GM12878 (cell line): Measurements from ENCODE around the gene TMSB4X. TPM values are rescaled to one million over a fixed set of nuclear protein-coding genes. Genes with fewer than 3 reads are reported as not detected.
A peak's percentile ranks its signal among the peaks of the same experiment; 100 is the strongest.

ENCODE experiments used
- ASH2L ChIP-seq: fragments of 300-600, 200-600 bp; sonication (generic); IDR thresholded peaks from 2 replicates; pipeline ENCODE4 v1.6.1; 2017; ENCODE audit warnings: low read depth, mild to moderate bottlenecking, borderline replicate concordance
- CBX5 ChIP-seq: sonication (generic); IDR thresholded peaks from 2 replicates; pipeline ENCODE4 v1.6.1; 2016; ENCODE audit warnings: low read depth, moderate library complexity, mild to moderate bottlenecking, inconsistent platforms
- FOS ChIP-seq: IDR thresholded peaks from 3 replicates; pipeline ENCODE4 v1.6.1; 2011; ENCODE audit warnings: borderline replicate concordance; ENCODE audit not compliant: insufficient read length; ENCODE audit errors: extremely low read depth
- FOXM1 ChIP-seq: IDR thresholded peaks from 2 replicates; pipeline ENCODE4 v1.6.1; 2012; ENCODE audit warnings: low read depth, mild to moderate bottlenecking, inconsistent platforms, low read length, moderate library complexity
- HDAC2 ChIP-seq: fragments of 200-600 bp; sonication (generic); IDR thresholded peaks from 2 replicates; pipeline ENCODE4 v1.6.1; 2017
- IKZF2 ChIP-seq, 2 experiments: fragments of 450-650 bp; IDR thresholded peaks; 2 replicates each; pipeline ENCODE4 v1.6.1; 2017; ENCODE audit warnings: mild to moderate bottlenecking in 2 of 2, moderate library complexity in 2 of 2
- NBN ChIP-seq: fragments of 450-650 bp; IDR thresholded peaks from 2 replicates; pipeline ENCODE4 v1.6.1; 2016
- PML ChIP-seq: IDR thresholded peaks from 2 replicates; pipeline ENCODE4 v1.6.1; 2012; ENCODE audit warnings: low read length, inconsistent platforms
- RUNX3 ChIP-seq: IDR thresholded peaks from 2 replicates; pipeline ENCODE4 v1.6.1; 2012; ENCODE audit warnings: low read length, inconsistent platforms
- SMAD1 ChIP-seq: fragments of 450-650 bp; IDR thresholded peaks from 2 replicates; pipeline ENCODE4 v1.6.1; 2018; ENCODE audit warnings: mild to moderate bottlenecking, low read depth; ENCODE audit not compliant: partially characterized antibody
- YY1 ChIP-seq: IDR thresholded peaks from 2 replicates; pipeline ENCODE4 v1.6.1; 2011; ENCODE audit warnings: low read depth, mild to moderate bottlenecking, low read length
- ZNF207 ChIP-seq: fragments of 450-650 bp; IDR thresholded peaks from 2 replicates; pipeline ENCODE4 v1.6.1; 2014; ENCODE audit warnings: antibody characterized with exemption, mild to moderate bottlenecking, borderline replicate concordance
- ZNF24 ChIP-seq: fragments of 450-650 bp; IDR thresholded peaks from 2 replicates; pipeline ENCODE4 v1.6.1; 2017; ENCODE audit warnings: antibody characterized with exemption, mild to moderate bottlenecking
- ZSCAN29 ChIP-seq: fragments of 450-650 bp; IDR thresholded peaks from 2 replicates; pipeline ENCODE4 v1.6.1; 2017; ENCODE audit warnings: mild to moderate bottlenecking, moderate library complexity
- polyA plus RNA-seq, 11 experiments: library from polyadenylated mRNA; depleted of rRNA in 4 of 11; unstranded in 6 of 11; stranded (reverse) in 5 of 11; fragments of >200 nt; fragmentation: Nextera tagmentation in 4 of 11; fragmentation: Illumina TruSeq in 1 of 11; extraction: Ambion mirVana in 4 of 11; extraction: Trizol in 1 of 11; gene quantifications; 1 replicate in 1 of 11; 2 replicates in 10 of 11; pipeline versions ENCODE4 v1.2.1 to v1.2.3, GENCODE V29; 2011 to 2016; ENCODE audit warnings: inconsistent platforms in 2 of 11, missing spikeins in 2 of 11, low read depth in 1 of 11
- total RNA-seq, 4 experiments: library from RNA; depleted of rRNA in 3 of 4; stranded (reverse); fragments of >200 nt in 3 of 4; fragmentation: Illumina TruSeq in 1 of 4; extraction: Trizol in 1 of 4; gene quantifications; 2 replicates each; pipeline versions ENCODE4 v1.2.1 to v1.2.3, GENCODE V29; 2013 to 2021
- TF ChIP-seq, protein P1 (sequence below): fragments of 450-650 bp; IDR thresholded peaks from 2 replicates; pipeline ENCODE4 v1.6.1; 2018; ENCODE audit warnings: borderline replicate concordance, mild to moderate bottlenecking; ENCODE audit not compliant: partially characterized antibody
- TF ChIP-seq, protein P2 (sequence below): IDR thresholded peaks from 2 replicates; pipeline ENCODE4 v1.6.1; 2012; ENCODE audit warnings: low read depth, low read length, improper control_type of control experiment
- TF ChIP-seq, protein P3 (sequence below): fragments of 450-650 bp; IDR thresholded peaks from 2 replicates; pipeline ENCODE4 v1.6.1; 2016; ENCODE audit warnings: mild to moderate bottlenecking, moderate library complexity, borderline replicate concordance
- TF ChIP-seq, protein P4 (sequence below): IDR thresholded peaks from 2 replicates; pipeline ENCODE4 v1.6.1; 2011; ENCODE audit warnings: borderline replicate concordance, low read depth, mild to moderate bottlenecking, moderate library complexity, low read length; ENCODE audit not compliant: insufficient read depth, poor library complexity, severe bottlenecking
- TF ChIP-seq, protein P5 (sequence below): fragments of 450-650 bp; IDR thresholded peaks from 2 replicates; pipeline ENCODE4 v1.6.1; 2017; ENCODE audit warnings: low read depth, mild to moderate bottlenecking, moderate library complexity

Gene TMSB4X
- total and polyA plus RNA-seq, 10 of the 15 experiments (the other 5 are each of a cell fraction or from before 2014, with no cell fraction given): 13,924 to 37,234 (median 23,705) TPM

DNA sequence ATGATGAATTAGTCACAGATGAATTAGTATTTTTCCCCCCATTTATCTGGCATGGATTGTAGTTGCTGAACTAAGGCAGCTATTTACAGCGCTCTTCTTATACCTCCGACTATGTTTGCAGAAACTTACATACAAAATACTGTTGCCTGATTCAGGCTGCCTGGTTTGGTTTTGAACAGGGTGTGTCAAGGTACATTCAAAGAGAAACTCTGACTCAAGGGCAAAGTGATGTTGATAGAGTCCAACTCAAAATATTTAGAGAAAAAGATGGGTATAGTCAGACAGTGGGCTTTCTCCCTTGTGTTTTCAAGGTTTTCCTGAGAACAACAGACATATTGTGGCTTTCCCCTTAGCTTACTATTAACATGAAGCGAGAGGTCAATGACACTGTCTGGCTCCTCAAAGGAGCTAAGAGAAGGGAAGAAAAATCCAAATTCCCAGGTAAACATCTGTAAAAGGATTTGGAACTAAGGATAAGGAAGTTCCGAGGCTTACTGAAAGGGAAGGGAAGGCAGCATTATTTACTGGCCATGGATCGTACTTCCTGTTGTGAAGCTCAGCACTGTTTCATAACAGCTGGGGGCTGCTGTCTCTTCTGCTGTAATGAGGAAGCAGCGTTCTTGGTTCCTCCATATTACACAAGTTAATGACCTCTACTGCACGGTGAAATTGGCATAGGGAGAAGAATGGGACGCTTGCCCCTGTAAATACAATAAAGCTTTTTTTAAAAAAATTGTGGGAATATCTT, 38.6 kb downstream of the TMSB4X start (continued):
- TF ChIP-seq, protein P1, sequence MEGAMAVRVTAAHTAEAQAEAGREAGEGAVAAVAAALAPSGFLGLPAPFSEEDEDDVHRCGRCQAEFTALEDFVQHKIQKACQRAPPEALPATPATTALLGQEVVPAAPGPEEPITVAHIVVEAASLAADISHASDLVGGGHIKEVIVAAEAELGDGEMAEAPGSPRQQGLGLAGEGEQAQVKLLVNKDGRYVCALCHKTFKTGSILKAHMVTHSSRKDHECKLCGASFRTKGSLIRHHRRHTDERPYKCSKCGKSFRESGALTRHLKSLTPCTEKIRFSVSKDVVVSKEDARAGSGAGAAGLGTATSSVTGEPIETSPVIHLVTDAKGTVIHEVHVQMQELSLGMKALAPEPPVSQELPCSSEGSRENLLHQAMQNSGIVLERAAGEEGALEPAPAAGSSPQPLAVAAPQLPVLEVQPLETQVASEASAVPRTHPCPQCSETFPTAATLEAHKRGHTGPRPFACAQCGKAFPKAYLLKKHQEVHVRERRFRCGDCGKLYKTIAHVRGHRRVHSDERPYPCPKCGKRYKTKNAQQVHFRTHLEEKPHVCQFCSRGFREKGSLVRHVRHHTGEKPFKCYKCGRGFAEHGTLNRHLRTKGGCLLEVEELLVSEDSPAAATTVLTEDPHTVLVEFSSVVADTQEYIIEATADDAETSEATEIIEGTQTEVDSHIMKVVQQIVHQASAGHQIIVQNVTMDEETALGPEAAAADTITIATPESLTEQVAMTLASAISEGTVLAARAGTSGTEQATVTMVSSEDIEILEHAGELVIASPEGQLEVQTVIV: no peak
- peak; percentile 90 to 91 for TF ChIP-seq IKZF2 (IDR thresholded peaks at IDR 0.05)
- 0 out of 2 replicates have a peak, but pooled peaks have one; percentile 21 for TF ChIP-seq YY1
- TF ChIP-seq ZSCAN29: no peak
- peak; percentile 74; the same call in 1 of the 2 replicates for TF ChIP-seq NBN
- TF ChIP-seq ZNF207: no peak
- no peak for TF ChIP-seq ZNF24
- TF ChIP-seq HDAC2: no peak
- TF ChIP-seq FOS: no peak
- TF ChIP-seq, protein P2, sequence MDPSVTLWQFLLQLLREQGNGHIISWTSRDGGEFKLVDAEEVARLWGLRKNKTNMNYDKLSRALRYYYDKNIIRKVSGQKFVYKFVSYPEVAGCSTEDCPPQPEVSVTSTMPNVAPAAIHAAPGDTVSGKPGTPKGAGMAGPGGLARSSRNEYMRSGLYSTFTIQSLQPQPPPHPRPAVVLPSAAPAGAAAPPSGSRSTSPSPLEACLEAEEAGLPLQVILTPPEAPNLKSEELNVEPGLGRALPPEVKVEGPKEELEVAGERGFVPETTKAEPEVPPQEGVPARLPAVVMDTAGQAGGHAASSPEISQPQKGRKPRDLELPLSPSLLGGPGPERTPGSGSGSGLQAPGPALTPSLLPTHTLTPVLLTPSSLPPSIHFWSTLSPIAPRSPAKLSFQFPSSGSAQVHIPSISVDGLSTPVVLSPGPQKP: no peak
- TF ChIP-seq, protein P3, sequence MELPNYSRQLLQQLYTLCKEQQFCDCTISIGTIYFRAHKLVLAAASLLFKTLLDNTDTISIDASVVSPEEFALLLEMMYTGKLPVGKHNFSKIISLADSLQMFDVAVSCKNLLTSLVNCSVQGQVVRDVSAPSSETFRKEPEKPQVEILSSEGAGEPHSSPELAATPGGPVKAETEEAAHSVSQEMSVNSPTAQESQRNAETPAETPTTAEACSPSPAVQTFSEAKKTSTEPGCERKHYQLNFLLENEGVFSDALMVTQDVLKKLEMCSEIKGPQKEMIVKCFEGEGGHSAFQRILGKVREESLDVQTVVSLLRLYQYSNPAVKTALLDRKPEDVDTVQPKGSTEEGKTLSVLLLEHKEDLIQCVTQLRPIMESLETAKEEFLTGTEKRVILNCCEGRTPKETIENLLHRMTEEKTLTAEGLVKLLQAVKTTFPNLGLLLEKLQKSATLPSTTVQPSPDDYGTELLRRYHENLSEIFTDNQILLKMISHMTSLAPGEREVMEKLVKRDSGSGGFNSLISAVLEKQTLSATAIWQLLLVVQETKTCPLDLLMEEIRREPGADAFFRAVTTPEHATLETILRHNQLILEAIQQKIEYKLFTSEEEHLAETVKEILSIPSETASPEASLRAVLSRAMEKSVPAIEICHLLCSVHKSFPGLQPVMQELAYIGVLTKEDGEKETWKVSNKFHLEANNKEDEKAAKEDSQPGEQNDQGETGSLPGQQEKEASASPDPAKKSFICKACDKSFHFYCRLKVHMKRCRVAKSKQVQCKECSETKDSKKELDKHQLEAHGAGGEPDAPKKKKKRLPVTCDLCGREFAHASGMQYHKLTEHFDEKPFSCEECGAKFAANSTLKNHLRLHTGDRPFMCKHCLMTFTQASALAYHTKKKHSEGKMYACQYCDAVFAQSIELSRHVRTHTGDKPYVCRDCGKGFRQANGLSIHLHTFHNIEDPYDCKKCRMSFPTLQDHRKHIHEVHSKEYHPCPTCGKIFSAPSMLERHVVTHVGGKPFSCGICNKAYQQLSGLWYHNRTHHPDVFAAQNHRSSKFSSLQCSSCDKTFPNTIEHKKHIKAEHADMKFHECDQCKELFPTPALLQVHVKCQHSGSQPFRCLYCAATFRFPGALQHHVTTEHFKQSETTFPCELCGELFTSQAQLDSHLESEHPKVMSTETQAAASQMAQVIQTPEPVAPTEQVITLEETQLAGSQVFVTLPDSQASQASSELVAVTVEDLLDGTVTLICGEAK: no peak
- peak; percentile 71; the same call in 1 of the 2 replicates for TF ChIP-seq FOXM1
- no peak for TF ChIP-seq CBX5
- no peak for TF ChIP-seq PML
- TF ChIP-seq, protein P4, sequence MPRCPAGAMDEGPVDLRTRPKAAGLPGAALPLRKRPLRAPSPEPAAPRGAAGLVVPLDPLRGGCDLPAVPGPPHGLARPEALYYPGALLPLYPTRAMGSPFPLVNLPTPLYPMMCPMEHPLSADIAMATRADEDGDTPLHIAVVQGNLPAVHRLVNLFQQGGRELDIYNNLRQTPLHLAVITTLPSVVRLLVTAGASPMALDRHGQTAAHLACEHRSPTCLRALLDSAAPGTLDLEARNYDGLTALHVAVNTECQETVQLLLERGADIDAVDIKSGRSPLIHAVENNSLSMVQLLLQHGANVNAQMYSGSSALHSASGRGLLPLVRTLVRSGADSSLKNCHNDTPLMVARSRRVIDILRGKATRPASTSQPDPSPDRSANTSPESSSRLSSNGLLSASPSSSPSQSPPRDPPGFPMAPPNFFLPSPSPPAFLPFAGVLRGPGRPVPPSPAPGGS: no peak
- TF ChIP-seq, protein P5, sequence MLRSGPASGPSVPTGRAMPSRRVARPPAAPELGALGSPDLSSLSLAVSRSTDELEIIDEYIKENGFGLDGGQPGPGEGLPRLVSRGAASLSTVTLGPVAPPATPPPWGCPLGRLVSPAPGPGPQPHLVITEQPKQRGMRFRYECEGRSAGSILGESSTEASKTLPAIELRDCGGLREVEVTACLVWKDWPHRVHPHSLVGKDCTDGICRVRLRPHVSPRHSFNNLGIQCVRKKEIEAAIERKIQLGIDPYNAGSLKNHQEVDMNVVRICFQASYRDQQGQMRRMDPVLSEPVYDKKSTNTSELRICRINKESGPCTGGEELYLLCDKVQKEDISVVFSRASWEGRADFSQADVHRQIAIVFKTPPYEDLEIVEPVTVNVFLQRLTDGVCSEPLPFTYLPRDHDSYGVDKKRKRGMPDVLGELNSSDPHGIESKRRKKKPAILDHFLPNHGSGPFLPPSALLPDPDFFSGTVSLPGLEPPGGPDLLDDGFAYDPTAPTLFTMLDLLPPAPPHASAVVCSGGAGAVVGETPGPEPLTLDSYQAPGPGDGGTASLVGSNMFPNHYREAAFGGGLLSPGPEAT: peak; percentile 81
- no peak for TF ChIP-seq ASH2L
- TF ChIP-seq SMAD1: no peak
- TF ChIP-seq RUNX3: peak; percentile 39
